OCI-LY7 (cell line): Measurements from ENCODE around the gene LZIC. TPM values are rescaled to one million over a fixed set of nuclear protein-coding genes. Genes with fewer than 3 reads are reported as not detected.

Experiments used
- BruUV-seq: library from RNA; stranded (reverse); fragments of 400-500 nt; replicated peaks from 2 replicates; lab custom pipeline; 2021; lab: Mats Ljungman, UMichigan
- CTCF ChIA-PET: fragments of 300-600 bp; sonication (Branson Sonifier 250); formaldehyde crosslinking; loops from one replicate; lab custom pipeline; 2022; ENCODE audit warnings: antibody characterized with exemption; ENCODE audit not compliant: unreplicated experiment; lab: Charles Lee
- POLR2A ChIA-PET: fragments of 300-600 bp; sonication (Branson Sonifier 250); formaldehyde crosslinking; loops from one replicate; lab custom pipeline; 2022; ENCODE audit warnings: antibody characterized with exemption; lab: Charles Lee
- DNase-seq: peaks from one replicate; pipeline ENCODE4 v3.0.0-alpha.2; 2015; ENCODE audit warnings: low spot score
- H2AFZ ChIP-seq: fragments of 200-600 bp; sonication (generic), shearing (Covaris generic); 2 replicates; pipeline ENCODE4 v1.6.1; 2014; ENCODE audit warnings: mild to moderate bottlenecking, antibody characterized with exemption, low read length, moderate library complexity
- H3K27ac ChIP-seq: fragments of 200-600 bp; sonication (generic); 2 replicates; pipeline ENCODE4 v1.5.1; 2014; ENCODE audit warnings: mixed run types, low read depth, mild to moderate bottlenecking, moderate library complexity, low read length, inconsistent platforms; ENCODE audit not compliant: poor library complexity, severe bottlenecking
- H3K36me3 ChIP-seq: fragments of 200-600 bp; sonication (generic); 2 replicates; pipeline ENCODE4 v1.6.1; 2014; ENCODE audit warnings: mild to moderate bottlenecking, antibody characterized with exemption, low read length, moderate library complexity, mixed read lengths; ENCODE audit not compliant: insufficient read depth
- H3K4me1 ChIP-seq: fragments of 200-600 bp; sonication (generic); 2 replicates; pipeline ENCODE4 v1.5.1; 2014; ENCODE audit warnings: mild to moderate bottlenecking, low read length; ENCODE audit not compliant: insufficient read depth, poor library complexity, severe bottlenecking
- H3K4me2 ChIP-seq: fragments of 200-600 bp; sonication (generic); 2 replicates; pipeline ENCODE4 v1.6.1; 2014; ENCODE audit warnings: mild to moderate bottlenecking, low read length
- H3K4me3 ChIP-seq: fragments of 200-600 bp; sonication (generic); 2 replicates; pipeline ENCODE4 v1.5.1; 2014; ENCODE audit warnings: mild to moderate bottlenecking, low read depth, low read length; ENCODE audit not compliant: poor library complexity, severe bottlenecking
- H3K79me2 ChIP-seq: fragments of 200-600 bp; sonication (generic); 2 replicates; pipeline ENCODE4 v1.6.1; 2016; ENCODE audit warnings: low read depth, mild to moderate bottlenecking, low read length, moderate library complexity, mixed read lengths; ENCODE audit not compliant: insufficient read depth
- H3K9me2 ChIP-seq: fragments of 200-600 bp; sonication (generic); 2 replicates; pipeline ENCODE4 v1.6.1; 2016; ENCODE audit warnings: mild to moderate bottlenecking, low read length, mixed read lengths; ENCODE audit not compliant: insufficient read depth
- H3K9me3 ChIP-seq: fragments of 200-600 bp; sonication (generic); 2 replicates; pipeline ENCODE4 v1.6.1; 2014; ENCODE audit warnings: mild to moderate bottlenecking, mixed run types, low read length, mixed read lengths
- H4K20me1 ChIP-seq: fragments of 200-600 bp; sonication (generic); 2 replicates; pipeline ENCODE4 v1.6.1; 2014; ENCODE audit warnings: mild to moderate bottlenecking, antibody characterized with exemption, low read length, moderate library complexity, mixed read lengths; ENCODE audit not compliant: insufficient read depth
- EZH2phosphoT487 ChIP-seq: fragments of 200-600 bp; sonication (generic); IDR thresholded peaks from 2 replicates; pipeline ENCODE4 v1.6.1; 2018; ENCODE audit warnings: low read depth, borderline replicate concordance, mild to moderate bottlenecking, mixed run types, antibody characterized with exemption, low read length, moderate library complexity, mixed read lengths
- intact Hi-C: fragments of 100-400 bp; cut with micrococcal nuclease; formaldehyde crosslinking; loops from one replicate; pipeline ENCODE4 v1.10.0; 2022; ENCODE audit not compliant: unreplicated experiment
- total RNA-seq, 2 experiments: library from RNA; depleted of rRNA in 1 of 2; stranded (reverse); fragments of >200 nt in 1 of 2; shearing (Covaris generic) in 1 of 2; gene quantifications; 2 replicates each; pipeline ENCODE4 v1.2.3, GENCODE V29; 2014 to 2022
- TF ChIP-seq, protein P1 (sequence below): fragments of 200-600 bp; sonication (generic); conservative IDR thresholded peaks from 2 replicates; pipeline ENCODE4 v1.5.1; 2014; ENCODE audit warnings: mild to moderate bottlenecking, antibody characterized with exemption, low read length, moderate library complexity, mixed read lengths

The LZIC gene
- total RNA-seq, 2 experiments from 2014 or later, result 19.1 to 31.4 TPM

DNA sequence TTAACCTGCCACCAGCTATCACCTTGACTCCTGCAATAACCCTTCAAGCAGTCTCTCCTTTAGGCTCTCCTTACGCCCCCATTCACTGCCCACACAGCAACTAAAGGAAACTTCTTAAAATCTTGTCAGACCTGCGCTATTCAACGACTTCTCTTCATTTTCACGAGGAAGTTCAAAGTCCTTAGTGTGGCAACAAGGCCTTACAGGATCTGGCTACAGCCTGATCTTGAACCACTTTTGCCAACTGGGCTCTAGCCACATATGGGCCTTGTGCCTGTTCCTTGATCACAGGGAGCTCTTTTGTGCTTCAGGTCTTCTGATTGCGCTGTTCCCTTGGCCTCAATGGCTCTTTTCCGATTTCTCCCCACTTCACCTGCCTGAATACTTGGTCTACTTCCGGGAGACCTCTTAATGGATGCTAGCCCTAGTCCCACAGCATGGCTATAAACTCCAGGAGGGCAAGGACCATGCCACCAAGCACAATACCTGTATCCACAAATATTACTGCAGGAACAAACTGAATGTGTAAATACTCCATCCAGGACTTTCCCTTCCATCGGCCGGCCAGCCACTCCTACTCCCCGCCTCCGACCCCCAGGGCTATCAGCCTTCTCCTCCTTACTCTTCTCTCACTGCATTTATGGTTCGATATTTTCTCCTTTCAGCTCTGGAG is 30.8 kb downstream of the LZIC start:
- no TSS peak for BruUV-seq
- Histone ChIP-seq H3K36me3 (no peaks in the 10 kb centered on the region), H3K4me2 (no peak overlapping the region), H2AFZ (no peak overlapping the region), H3K27ac (no peak overlapping the region), H3K9me3 (no peaks in the 10 kb centered on the region), H3K4me1 (peaks cover 16% of the 10 kb centered on the region), H3K4me3 (no peak overlapping the region), H3K79me2 (no peaks in the 10 kb centered on the region), H4K20me1 (no peaks in the 10 kb centered on the region), H3K9me2 (no peaks in the 10 kb centered on the region)
- TF ChIP-seq EZH2phosphoT487, result no peak
- DNase-seq, result no peak
- intact Hi-C loops, result no loop called here
- ChIA-PET CTCF (no interaction called here), POLR2A (no interaction called here)

DNA sequence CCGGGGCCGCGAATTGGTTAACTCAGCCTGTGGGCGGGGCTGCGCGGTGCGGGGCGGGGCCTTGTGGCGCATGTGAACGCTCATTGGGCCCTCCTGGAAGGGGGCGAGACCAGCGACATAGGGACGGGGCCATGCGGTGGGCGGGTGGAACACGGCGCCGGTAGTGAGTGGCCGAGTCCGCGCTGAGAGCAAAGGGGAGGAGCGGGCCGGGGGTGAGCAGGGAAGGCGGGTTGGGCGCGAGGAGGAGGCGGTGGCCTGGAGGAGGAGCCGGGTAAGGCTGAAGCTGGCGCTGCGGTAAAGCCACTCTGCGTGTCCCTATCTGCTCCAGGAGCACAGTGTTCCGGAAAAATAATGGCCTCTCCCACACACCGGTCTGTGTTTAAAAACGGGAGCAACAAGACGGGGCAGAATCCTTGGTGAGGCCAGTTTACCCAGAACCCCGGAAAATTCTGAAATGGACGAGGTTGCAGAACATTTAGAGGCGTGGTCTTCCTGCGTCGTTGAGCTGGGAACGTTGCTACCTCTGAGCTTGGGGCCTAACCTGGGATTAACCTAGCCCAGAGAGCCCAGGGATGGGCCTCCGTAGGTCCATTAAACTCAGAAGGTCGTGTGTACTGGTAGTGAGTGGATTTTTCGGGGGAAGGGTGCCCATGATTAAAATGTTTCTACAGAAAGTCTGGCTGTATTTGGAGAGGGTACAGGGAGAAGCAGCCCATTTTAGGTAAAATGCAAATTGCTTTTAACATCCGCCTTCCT is 32.6 kb downstream of the LZIC start:
- H3K9me2 ChIP-seq, result no peaks in the 10 kb centered on the region
- TF ChIP-seq, protein P1, sequence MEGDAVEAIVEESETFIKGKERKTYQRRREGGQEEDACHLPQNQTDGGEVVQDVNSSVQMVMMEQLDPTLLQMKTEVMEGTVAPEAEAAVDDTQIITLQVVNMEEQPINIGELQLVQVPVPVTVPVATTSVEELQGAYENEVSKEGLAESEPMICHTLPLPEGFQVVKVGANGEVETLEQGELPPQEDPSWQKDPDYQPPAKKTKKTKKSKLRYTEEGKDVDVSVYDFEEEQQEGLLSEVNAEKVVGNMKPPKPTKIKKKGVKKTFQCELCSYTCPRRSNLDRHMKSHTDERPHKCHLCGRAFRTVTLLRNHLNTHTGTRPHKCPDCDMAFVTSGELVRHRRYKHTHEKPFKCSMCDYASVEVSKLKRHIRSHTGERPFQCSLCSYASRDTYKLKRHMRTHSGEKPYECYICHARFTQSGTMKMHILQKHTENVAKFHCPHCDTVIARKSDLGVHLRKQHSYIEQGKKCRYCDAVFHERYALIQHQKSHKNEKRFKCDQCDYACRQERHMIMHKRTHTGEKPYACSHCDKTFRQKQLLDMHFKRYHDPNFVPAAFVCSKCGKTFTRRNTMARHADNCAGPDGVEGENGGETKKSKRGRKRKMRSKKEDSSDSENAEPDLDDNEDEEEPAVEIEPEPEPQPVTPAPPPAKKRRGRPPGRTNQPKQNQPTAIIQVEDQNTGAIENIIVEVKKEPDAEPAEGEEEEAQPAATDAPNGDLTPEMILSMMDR, result no peak
- no peak for TF ChIP-seq EZH2phosphoT487

DNA sequence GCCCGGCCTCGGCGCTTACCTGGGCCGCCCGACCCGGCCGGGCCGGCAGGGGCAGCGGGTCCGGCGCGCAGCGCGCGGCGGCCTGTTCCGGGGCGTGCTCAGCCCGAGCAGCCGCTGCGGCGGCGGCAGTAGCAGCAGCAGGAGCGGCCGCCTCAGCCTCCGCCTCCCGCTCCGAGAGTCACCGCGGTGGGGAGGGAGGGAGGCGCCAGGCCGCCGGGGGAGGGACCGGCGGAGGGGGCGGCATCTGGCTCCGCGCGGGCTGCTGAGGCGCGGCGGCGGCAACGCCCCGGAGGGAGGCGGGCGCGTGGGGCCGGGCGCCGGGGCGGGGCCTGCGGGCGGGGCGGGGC is 33.1 kb downstream of the LZIC start, which contains the start of gene CTNNBIP1:
Gene CTNNBIP1, minus strand, starts transcription at position 194 of the 347 bp plus-strand sequence. CDS start 38,205 bp downstream, outside the sequence.
- Histone ChIP-seq H3K9me3 (no peaks in the 10 kb centered on the region), H4K20me1 (no peaks in the 10 kb centered on the region), H3K4me2 (peak within 1 kb of the TSS; percentile 99), H3K79me2 (no peaks in the 10 kb centered on the region), H3K4me1 (peaks cover 16% of the 10 kb centered on the region), H3K9me2 (no peaks in the 10 kb centered on the region), H3K27ac (peak within 1 kb of the TSS; percentile 85), H2AFZ (peak within 1 kb of the TSS; percentile 91), H3K4me3 (peak within 1 kb of the TSS; percentile 86), H3K36me3 (no peaks in the 10 kb centered on the region)
- POLR2A ChIA-PET, result interaction anchor here (1.0 kb wide), 3 partner anchors 9 to 23 kb away, joined by 3 read pairs; no protein-coding TSS in a partner anchor
- CTCF ChIA-PET, result no interaction called here
- BruUV-seq, result no TSS peak
- TF ChIP-seq, protein P1, result no peak
- TF ChIP-seq EZH2phosphoT487, result no peak
- intact Hi-C loops, result loop anchor here (1.0 to 2.0 kb wide), 2 partner anchors 33 to 123 kb away; partner anchors contain the start of genes LZIC and NMNAT1
- DNase-seq, result no peak

More for the DNA sequence above, 32.6 kb downstream of the LZIC start:
- peak; percentile 99 for DNase-seq
- Histone ChIP-seq H4K20me1 (no peaks in the 10 kb centered on the region), H2AFZ (peak overlapping the region; percentile 91), H3K4me3 (peak overlapping the region; percentile 70), H3K27ac (peak overlapping the region; percentile 85), H3K4me2 (peak overlapping the region; percentile 77), H3K79me2 (no peaks in the 10 kb centered on the region), H3K36me3 (no peaks in the 10 kb centered on the region), H3K4me1 (peaks cover 16% of the 10 kb centered on the region), H3K9me3 (no peaks in the 10 kb centered on the region)
- intact Hi-C loops, result loop anchor here (1.0 to 2.0 kb wide), 2 partner anchors 32 to 123 kb away; partner anchors contain the start of genes LZIC and NMNAT1
- ChIA-PET CTCF (interaction anchor here (0.5 to 0.6 kb wide), 2 partner anchors 20 to 50 kb away, joined by 3 to 5 read pairs; no protein-coding TSS in a partner anchor), POLR2A (interaction anchor here (0.5 to 1.0 kb wide), 7 partner anchors 9 to 197 kb away, joined by 3 to 4 read pairs (median 3); partner anchors contain the start of genes LZIC and NMNAT1)
- BruUV-seq, result no TSS peak
